CMK (cell line): ENCODE measurements around the gene SSR1.

ENCODE experiments used
- DNase-seq: peaks from one replicate; pipeline ENCODE4 v3.0.0-alpha.2; 2010; ENCODE audit warnings: low read depth

Gene SSR1

DNA sequence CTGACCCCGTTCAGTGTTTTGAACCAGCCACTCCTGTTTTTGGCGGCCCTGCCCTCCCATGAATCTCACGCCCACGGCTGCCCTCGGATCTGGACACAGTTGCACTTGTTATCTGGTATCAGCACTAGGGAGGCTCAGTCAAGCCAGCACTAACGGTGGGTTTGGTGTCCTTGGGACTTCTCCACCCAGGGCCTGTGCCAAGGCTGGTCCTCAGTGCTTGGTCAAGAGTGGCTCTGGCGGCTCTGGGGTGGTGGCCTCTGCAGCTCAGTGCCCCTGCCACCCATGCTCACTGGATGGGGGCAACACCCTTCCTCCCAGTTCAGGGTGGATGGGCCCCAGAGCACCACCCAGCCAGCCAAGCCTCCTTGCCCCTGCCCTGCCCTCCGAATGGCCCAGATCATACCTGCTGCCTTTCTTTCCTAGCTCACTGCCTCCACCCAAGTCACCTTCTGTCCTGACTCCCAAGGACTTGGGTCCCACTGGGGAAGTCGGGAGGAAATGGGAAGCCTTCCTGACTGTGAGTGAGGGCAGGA is 54.7 kb downstream of the SSR1 start:
- no peak for DNase-seq

DNA sequence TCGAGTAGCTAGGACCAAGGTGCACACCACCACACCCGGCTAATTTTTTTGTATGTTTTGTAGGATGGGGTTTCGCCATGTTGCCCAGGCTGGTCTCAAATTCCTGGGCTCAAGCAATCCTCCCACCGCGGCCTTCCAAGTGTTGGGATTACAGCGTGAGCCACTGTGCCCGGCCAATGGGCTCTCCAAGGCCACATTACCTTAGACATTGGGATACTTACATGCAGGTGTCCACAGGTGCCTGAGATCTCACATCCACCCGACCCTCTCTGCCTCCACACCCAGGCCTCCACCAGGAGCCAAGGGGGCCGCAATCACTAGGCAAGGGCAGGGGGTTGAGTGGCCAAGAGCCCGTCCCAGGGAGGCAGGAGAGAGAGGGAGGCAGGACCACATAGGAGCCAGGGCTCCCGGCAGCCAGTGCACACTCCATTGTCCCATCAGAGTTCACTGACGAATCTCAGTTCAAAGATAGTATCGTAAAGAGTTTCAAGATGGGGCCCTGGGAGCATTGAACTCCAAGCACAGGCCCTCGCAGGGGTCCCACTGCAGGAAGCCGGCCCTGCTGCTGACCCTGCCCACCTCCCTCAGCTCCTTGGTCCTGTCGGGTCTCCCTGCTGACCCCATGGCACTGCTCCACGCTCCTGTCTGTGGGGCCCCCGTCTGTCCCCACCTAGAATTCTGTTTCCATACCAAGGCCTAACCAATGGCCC is 55.3 kb downstream of the SSR1 start:
- no peak for DNase-seq

DNA sequence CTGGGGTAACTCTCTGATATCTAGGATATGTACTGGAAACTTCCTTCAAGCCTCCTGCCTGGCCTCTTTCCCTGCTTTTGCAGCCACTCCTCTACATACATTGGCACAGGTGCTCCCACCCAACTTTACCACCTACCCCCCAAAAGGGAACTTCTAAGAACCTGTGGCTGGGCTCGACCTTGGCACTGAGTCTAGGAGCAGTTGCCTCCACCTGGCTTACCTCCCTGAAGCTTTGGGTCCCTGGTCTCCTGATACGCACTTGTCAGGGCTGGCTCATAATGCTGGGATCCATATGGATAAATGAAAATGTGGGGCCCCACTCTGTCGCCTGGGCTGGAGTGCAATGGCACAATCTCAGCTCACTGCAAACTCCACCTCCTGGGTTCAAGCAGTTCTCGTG is 56.2 kb downstream of the SSR1 start:
- DNase-seq, result no peak

DNA sequence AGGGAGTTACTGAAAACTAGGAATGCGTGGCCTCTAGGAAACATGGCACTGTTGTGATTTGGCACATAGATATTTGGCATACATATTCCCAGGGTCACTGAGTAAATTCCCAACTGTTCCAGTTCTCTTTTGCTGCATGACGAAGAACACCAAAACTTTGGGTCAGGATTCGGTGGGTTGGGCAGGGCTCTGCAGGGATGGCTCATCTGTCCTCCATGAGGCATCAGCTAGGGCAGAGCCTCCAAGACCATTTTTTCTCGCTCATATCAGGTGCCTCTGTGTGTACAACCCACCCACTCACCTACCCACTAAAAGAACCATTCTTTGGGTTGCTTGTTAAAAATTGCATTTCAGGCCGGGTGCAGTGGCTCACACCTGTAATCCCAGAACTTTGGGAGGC is 57.1 kb downstream of the SSR1 start:
- no peak for DNase-seq

DNA sequence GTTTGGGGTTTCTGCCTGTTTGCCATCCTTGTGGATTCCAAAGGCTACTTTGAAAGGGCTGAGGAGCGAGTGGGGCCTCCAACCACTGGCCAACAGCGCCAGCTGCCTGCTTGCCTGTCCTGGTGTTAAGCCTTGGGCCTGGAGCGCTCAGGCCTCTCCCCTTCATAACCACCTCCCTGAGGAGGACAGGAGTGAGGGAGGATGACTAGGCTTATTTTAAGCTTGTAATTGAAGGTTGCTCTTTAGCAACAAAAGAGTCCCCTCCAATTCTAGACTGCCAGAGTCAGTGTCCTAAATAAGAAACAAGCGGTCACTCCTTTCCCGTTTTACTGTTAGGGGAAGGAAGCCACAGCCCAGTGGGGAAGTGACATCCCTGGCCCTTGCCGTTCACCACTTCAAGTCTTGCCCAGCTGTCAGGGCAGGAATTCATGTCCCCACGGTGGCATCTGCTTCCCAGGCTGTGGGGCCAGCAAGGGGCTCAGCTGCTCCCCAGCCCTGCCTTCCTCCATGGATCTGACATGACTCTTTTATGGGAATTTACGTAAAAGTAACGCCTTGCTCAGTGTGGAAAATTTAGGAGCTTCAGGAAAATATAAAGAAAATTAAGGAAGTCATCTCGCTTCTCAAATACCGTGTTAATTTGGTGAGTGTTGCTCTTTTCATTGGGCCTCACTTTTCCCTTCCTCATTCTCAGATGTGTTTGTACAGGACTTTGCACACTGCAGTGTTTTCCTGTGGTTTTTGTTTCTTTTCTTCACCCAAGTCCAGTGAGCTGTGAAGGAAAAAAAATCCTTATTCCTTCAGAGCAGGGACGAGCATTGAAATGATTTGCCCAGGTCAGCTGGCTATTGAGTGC is 57.8 kb downstream of the SSR1 start:
- DNase-seq, result no peak

DNA sequence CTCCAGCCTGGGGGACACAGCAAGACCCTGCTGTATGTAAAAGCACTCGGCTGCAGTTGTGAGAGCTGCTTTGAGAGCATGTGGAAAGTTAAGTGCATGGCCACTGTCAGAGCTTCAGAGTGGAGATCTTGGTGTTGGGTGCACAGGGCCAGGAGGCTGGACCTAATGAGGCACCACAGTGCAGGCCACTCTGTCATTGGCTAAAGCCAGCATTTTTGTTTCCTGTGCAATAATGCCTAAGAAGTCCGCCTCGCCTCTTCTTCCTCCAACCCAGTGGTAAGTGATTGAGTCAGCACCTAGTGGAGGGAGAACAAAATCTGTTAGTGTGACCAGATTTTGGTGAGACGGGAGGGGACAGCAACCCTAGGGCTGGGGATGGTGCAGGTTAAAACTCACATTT is 60.6 kb downstream of the SSR1 start:
- DNase-seq, result no peak

DNA sequence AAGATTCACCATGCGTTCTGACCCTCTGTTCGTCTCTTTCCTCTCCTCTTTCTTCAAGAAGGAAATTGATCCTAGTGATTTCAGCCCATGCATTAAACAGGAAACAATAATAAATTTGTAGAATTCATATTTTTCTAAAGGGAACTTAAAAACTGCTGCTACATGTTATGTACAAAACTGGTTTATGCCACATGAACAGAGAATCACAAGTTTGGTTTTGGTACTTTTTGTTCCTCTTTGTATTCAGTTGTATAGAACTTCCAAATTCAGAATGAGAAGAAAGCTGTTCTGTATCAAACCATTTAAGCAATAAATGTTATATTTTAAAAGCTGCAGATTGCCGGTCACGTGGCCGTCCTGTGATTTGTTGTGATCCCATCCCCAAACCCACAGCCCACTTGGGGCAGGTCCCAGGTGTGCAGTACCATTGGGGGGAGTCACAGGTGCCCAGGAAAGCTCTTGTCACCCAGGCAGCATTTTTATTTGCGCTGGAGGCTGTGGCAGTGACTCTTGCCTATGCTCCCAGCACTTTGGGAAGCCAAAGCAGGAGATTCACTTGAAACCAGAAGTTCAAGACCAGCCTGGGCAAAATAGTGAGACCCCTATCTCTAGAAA is 61.2 kb downstream of the SSR1 start:
- DNase-seq, result no peak

GRCh38 chr6:7250812-7251211 is 62.2 kb downstream of the SSR1 start:
- DNase-seq, result no peak

- no peak for DNase-seq
These were observed 62.9 kb downstream of the SSR1 start for GRCh38 chr6:7249946-7250643.

DNA sequence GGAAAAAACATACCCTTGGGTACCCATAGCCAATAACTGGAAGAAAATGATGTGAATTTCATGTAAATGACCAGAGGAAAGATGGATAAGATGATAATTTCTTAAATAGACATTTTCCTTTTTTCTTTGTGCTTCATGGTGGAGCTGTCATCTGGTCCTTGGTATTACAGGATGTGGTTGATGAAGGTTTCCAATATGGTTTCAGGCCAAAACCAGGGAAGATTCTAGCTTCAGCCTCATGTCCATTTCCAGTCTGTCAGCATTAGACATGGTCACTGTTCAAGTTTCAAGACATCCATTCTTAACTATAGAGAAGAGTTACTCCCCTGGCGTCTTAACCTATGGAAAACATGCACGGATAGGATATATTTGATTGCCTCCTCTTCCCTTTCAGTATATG is 63.6 kb downstream of the SSR1 start:
- no peak for DNase-seq

DNA sequence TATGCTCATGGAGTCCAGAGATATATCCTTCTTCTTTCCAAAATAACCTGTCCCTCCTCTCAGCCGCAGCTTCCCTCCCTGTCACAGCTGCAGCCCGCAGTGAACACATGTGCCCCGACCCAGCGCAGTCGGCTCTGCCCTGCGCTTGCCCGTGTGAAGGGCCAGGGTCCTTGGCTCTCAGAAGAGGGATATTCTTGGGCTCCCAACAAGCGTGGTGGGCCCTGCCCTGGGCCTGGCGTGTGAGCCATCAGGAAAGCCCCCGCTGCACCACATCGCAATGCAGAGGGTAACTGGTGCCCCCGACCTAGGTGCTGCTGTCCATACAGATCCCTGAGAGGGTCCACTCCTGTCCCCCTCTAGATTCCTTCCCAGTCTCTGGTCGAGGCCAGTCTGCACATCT is 65.2 kb downstream of the SSR1 start:
- no peak for DNase-seq

- no peak for DNase-seq
These were observed 65.9 kb downstream of the SSR1 start for GRCh38 chr6:7247179-7247456.

GRCh38 chr6:7246401-7247178 is 66.4 kb downstream of the SSR1 start:
- no peak for DNase-seq

DNA sequence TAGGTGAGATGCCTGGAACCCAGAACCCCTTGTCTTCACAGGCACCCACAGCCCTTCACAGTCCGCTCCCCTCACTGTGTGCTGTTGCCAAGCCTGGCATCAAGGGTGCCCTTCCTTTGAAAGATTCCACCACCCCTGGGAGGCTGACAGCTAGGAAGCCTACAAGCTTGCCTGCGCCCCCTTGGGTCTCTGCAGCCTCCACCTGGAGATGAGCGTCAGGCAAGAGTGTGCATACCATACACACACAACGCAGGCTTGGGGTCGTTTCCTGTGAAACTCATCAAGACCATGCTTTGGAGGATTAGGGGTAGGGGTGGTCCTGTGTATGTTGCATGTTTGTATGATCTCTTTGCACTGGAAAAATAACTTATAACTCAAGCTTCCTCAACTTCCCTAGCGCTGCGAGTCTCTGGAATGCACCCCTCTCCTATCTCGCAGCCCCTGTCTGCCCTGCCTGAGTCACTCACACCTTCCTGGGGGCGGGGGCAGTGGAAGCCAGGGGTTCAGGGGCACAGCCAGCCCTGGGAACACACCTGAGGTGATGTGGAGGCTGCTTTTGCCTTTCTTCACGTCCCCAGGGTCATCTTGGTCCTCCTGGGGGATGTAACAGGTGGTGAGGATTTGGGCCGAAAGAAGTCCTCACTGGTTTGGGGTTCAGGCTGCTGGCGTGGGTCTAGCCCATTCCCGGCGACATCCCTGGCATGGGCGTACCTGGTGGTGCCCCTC is 67.2 kb downstream of the SSR1 start:
- no peak for DNase-seq

GRCh38 chr6:7243179-7243981 is 69.6 kb downstream of the SSR1 start:
- no peak for DNase-seq

- DNase-seq, result no peak
These were observed 70.2 kb downstream of the SSR1 start for GRCh38 chr6:7242835-7243178.

DNA sequence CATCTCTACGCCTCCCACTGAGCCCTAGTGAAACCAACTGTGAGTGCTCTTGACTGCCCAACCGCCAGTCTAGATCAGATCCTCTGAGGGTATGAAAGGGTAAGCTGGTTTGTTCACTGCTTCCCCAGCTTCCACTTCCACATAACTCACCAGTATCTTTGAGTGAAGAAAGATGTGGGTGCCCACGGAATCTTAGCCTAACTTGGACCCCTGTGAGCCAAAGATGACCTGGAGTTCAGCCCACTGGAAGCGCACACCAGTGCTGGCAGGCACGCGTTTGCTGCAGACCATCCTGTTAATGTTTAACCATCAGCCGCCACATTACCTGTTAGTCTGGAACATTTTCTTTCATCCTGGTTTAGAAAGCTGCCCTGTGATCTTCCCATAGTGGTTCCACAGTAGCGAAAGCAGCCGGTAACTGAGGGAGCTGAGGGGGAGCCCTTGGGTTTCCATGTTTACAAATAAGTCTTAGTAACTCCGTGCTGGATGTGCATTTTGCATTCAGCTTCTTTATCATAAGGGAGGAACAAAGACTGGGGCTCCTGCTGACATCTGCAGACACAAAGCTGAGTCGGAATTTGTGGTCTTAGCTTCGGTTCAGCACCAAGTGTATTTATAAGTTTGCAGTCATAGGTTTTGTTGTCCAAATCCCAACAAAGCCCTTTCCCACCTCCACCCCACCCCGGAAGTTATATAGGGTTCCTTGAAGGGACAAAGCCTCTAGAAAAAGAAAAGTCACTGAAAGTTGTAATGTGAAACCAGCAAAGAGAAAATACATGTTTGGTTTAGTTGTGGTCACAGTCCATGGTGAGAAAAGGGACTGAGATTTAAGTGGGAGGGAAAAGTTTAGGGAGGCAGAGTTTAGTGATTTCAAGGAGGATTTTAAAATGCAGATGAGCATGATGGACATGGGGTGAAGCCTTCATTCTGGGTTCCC is 71.0 kb downstream of the SSR1 start:
- no peak for DNase-seq

DNA sequence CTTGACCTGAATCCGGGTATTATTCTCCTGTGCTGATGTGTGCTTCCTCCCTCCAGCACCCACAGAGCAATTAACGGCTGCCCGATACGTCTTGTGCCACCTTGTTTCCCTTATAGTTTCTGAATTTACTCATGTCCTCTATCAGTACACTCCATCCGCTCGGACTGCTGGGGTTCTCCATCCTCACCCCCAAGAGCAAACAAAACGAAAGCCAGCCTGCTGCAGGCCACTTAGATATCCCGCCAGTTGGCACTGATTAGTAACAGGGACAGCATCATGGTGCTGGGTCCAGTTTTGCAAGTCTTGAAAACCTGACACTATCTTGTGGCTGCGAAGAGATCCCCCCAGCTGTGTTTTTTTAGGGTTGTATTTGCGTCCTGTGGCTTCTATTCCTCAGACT is 71.8 kb downstream of the SSR1 start:
- DNase-seq, result no peak

- DNase-seq, result no peak
These were observed 72.6 kb downstream of the SSR1 start for GRCh38 chr6:7240351-7240750.
